GM18909 (cell line): ENCODE results near the gene CLIC1.
A peak's percentile ranks its signal among the peaks of the same experiment; 100 is the strongest.

Source experiments
- ATAC-seq: cut with Tn5 transposase; IDR thresholded peaks from one replicate; pipeline ENCODE4 v1.9.1; 2021; ENCODE audit warnings: mild to moderate bottlenecking; ENCODE audit not compliant: unreplicated experiment, poor library complexity

Gene CLIC1

GRCh38 chr6:31707701-31708100 is 28.6 kb downstream of the CLIC1 start:
- no peak for ATAC-seq

DNA sequence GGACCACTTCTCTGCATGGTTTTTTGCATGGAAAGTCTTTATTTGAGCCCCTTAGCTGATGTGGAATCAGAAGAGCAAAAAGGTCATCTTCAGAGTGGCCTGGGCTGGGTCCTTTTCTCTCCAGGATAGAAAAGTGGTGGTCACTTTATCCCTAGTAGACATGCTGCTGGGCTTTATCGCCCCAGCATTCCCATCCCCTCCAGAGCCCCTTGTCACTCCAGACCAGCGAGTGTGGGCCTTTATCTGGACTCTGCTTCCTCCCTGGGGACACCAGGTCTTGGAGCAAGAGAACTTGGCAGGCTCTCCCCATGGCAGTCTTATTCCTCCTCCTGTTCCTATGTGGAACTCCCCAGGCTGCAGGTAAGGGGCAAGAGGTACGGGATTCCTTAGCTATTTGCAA is 29.7 kb downstream of the CLIC1 start, which contains the start of gene LY6G6F:
Gene LY6G6F (plus strand): TSS at position 268 of the 400 bp plus-strand sequence. CDS start 41 bp downstream, at position 309.
- no peak for ATAC-seq

DNA sequence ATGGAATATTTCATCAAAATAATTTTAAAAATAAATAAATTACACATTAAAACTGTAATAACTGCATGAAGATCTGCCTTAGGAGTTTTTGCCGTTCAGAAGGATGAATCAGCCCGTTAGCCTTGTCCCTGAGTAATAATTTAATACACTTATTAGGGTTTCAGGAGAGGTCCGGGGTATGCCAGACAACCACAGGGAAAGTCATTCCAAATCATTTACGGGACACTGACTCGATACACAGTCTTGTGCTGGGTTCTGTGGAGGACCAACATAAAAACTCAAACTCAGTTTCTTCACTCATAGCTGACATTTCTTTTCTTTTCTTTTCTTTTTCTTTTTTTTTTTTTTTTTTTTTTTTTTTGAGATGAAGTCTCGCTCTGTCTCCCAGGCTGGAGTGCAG is 30.4 kb downstream of the CLIC1 start:
- ATAC-seq = no peak

DNA sequence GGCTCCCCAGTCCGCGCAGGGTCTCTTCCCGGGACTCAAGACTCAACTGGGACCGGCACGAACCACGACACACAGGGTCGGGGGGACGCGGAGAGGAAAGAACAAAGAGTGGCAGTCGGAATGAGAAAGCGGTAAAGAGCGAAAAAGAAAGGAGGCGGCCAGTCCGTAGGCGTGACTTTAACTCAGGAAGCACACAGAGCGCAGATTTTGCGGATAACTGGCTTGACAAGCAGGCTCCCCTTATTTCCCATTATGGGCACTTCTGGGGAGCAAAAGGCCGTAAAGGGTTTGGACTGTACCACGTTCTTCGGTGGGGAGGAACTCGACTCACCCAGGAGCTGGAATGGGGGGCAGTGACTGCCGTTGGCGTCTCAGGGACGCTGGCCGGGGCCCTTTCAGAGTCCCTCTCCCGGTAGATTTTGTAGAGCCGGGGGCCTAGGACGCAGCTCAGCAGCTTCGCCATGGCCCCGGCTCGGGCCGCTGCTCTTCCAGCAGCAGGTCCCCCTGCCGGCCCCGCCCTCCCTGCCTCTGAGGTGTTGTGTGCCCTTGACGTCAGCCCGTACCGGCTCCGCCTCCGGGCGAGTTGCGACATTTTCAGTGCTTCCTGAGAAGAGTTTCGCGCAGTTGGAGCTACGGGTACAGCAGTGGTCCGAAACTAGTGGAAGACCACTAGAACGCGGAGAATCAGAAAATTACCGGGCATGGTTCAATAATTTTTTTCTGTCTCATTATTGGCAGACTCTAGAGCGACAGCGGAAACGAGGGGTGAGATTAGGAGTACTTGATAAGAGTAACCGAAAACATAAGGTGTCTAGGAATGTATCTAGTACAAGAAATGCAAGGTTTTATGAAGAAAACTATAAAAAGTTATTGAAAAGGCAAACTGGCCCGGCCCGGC is 33.3 kb downstream of the CLIC1 start, which contains the start of gene ABHD16A:
Gene ABHD16A (minus strand): TSS at position 506 of the 898 bp plus-strand sequence. CDS start 43 bp downstream, at position 463.
- ATAC-seq = peak; percentile 85

- no peak for ATAC-seq
Measured at GRCh38 chr6:31702405-31702818, 33.9 kb downstream of the CLIC1 start.

- ATAC-seq = no peak
Measured at GRCh38 chr6:31701666-31702404, 34.5 kb downstream of the CLIC1 start.

DNA sequence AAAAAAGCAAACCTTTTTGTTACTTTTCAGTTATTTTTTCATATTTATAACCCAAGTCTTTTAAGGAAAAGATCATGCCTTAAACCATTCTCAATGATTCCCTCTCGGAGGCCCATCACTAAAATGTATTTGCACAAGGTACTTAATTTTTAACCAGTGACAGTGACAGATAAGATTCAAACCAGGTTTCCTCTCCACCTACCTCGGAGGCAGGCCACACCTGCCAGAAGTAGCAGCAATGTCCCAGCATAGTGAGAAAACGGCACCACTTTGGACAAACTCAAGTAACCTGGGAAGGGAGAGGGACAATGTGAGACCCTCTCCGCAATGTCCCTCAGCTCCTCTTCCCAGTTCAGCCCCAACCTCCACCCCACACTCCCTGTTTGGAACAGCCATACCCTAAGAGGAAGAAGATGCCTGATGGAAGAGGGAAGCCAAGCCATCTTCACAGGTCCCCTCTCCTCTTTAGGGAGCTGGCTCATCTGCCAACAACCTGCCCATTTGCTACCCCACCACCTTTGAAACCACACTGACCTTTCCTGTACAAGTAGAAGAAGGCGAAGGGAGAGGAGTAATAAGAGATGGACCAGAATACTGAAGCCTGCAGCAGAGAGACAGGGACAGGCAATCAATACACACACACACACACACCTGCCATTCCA is 35.5 kb downstream of the CLIC1 start:
- ATAC-seq = no peak

GRCh38 chr6:31697555-31697954 is 38.8 kb downstream of the CLIC1 start:
- no peak for ATAC-seq

DNA sequence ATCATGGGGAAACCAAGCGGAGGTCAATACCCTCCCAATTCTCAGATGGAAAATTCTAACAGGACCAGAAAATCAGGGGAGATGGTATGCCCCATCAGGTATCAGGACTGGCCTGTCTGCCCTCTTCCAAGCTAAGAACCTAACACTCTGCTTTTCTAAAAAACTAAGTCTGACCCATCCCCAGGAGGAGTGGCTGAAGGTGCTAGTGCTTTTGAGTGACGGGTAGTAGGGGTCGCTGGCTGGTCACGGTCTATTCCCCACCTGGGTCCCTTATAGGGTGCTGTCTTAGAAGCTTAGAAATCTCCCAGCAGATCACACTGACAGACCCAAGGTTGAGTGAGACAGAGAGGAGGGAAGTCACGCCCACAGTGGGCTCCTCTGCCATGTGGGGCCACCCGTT is 42.8 kb downstream of the CLIC1 start:
- no peak for ATAC-seq

- no peak for ATAC-seq
Measured at GRCh38 chr6:31692886-31693285, 43.4 kb downstream of the CLIC1 start.

- ATAC-seq = no peak
Measured at GRCh38 chr6:31692353-31692752, 44.0 kb downstream of the CLIC1 start.

DNA sequence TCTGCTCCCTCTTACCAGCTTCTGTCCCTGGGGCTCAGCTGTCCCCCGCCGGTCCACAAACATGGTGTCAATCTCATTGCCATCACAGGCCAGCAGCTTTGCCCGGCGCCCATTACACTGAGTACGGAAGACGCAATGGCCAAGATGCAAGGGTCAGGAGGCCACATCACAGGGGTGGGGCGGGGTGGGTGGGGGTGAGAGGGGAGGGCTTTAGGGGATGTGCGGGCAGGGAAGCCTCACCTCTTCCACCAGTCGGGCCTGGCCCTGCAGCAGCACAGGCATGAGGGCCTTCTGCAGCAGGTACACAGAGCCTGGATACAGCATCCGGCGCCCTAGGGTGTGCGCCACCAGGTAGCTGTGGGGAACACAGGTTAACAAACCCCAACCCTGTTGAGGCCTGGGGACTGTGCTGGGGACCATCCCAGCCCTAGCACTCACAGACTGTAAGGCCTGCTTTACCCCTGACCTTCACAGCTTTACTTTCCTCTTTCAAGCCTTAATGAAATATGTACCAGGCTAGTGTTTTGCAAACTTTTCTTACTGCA is 44.7 kb downstream of the CLIC1 start:
- ATAC-seq = no peak

DNA sequence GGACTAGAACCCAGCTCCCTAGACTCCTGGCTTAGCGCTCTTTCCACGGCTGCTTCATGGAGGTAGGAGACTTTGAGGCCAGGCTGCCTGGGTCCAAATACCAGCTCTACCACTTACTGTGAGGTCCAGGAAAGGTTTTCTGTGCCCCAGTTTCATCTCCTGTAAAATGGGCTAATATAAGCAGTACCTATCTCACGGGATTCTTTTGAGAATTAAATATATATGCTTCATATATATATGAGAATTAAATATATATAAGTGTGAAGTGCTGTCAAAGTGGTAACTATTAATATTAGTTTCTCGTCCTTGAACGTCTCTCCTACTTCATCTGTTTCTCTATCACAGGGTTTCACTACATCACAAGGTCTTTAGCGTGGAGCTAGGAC is 45.3 kb downstream of the CLIC1 start:
- ATAC-seq = no peak

DNA sequence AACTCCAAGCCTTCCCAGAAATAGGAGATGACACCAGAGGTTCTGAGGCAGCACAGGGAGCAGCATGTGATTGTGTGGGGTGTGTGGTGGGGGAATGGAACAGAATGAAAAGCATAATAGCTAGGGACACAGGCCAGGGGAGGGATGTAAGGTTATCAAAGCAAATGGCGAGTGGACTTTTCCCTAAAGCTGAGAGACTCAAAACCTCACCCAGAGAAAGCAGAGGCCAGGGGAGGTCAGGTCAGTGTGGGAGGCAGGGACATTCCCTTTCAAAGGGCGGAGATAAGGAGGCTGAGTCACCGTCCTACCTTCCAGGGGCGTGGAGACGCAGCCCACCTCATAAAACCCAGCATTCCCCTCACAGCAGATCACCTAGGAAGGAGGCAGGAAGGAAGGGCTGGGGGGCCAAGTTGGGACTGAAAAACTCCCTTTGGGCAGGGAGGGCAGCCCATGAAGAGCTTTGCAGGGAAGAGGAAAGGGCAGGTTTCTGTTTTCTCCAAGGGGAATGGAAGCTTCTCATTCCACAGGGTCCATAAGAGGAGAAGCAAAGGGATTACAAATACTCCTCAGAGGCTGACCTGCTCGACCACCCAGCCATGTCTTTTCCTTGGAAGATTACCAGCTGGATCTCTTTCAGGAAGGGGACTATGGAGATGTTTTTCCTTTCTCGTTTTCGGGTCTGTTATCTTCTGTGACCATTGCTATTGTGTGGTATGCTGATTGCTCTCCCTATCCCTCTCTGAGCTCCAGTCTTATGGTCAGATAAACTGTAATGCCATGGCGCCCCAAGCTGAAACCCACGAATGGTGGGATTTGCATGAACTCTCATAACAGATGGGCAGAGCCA is 45.9 kb downstream of the CLIC1 start:
- no peak for ATAC-seq

- ATAC-seq = no peak
Measured at GRCh38 chr6:31689249-31690110, 46.9 kb downstream of the CLIC1 start.

GRCh38 chr6:31687860-31688693 is 48.3 kb downstream of the CLIC1 start:
- ATAC-seq = no peak

DNA sequence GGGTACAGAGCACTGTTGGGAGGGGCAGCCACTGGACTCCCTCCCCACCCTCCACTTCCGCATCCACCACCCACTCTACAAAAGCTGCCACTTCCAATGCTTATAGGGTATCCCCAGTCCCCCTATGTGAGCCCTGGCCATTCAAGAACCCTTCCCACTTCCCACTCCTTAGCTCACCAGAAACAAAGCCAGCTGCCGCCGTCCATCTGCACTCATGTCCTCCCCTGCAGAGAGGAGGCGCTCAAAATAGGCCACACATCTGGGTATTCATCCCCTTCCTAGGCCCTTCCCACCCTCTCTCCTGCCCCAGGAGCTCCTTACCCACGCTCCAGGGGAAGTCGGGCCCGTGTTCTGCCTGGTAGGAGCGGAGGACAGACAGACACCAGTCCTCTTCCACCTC is 49.0 kb downstream of the CLIC1 start:
- no peak for ATAC-seq

DNA sequence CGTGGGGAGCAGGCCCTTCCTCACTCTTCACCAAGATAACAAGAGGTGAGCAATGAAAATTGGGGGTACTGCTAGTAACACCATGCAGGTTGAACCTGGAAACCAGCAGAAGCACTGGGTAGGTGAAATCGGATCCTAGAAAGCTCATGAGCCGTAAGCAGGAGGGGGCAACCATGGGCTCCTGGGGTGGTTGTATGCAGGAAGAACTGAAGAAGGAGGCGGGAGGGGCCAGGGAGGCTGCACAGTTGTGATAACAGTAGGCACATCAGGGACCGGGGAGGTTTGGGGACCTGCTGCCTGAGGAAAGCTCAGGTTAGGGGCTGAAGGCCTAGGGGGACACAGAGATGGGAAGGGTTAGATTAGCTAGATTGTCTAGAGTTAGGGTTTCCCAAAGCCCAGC is 49.8 kb downstream of the CLIC1 start:
- ATAC-seq = no peak
